Smooth muscle cell (in vitro differentiated cells): Measurements from ENCODE around the gene STING1. TPM values are rescaled to one million over a fixed set of nuclear protein-coding genes. Genes with fewer than 3 reads are reported as not detected.

Source experiments
- DNase-seq: peaks from one replicate; lab custom pipeline; 2025; ENCODE audit not compliant: unreplicated experiment; lab: John Stamatoyannopoulos, UW
- H2AFZ ChIP-seq: fragments of 200-600 bp; sonication (generic); 2 replicates; pipeline ENCODE4 v1.6.0; 2016; ENCODE audit warnings: antibody characterized with exemption, low read depth, mild to moderate bottlenecking
- H3F3A ChIP-seq: fragments of 200-600 bp; sonication (generic); 2 replicates; pipeline ENCODE4 v1.6.0; 2017; ENCODE audit warnings: antibody characterized with exemption, low read depth
- H3K27ac ChIP-seq: fragments of 200-600 bp; sonication (generic); 2 replicates; pipeline ENCODE4 v1.5.1; 2016; ENCODE audit warnings: low read depth, mild to moderate bottlenecking
- H3K27me3 ChIP-seq: fragments of 200-600 bp; sonication (generic); 2 replicates; pipeline ENCODE4 v1.6.1; 2016; ENCODE audit warnings: low read depth, mild to moderate bottlenecking
- H3K36me3 ChIP-seq: fragments of 200-600 bp; sonication (generic); 2 replicates; pipeline ENCODE4 v1.5.1; 2016; ENCODE audit warnings: low read depth
- H3K4me1 ChIP-seq: fragments of 200-600 bp; sonication (generic); 2 replicates; pipeline ENCODE4 v1.5.1; 2016; ENCODE audit warnings: low read depth
- H3K4me2 ChIP-seq: fragments of 200-600 bp; sonication (generic); 2 replicates; pipeline ENCODE4 v1.6.0; 2016; ENCODE audit warnings: mild to moderate bottlenecking
- H3K4me3 ChIP-seq: fragments of 200-600 bp; sonication (generic); 2 replicates; pipeline ENCODE4 v1.5.1; 2016; ENCODE audit warnings: mild to moderate bottlenecking
- H3K79me2 ChIP-seq: fragments of 200-600 bp; sonication (generic); 2 replicates; pipeline ENCODE4 v1.6.0; 2016; ENCODE audit warnings: low read depth, mild to moderate bottlenecking
- H3K9ac ChIP-seq: fragments of 200-600 bp; sonication (generic); 2 replicates; pipeline ENCODE4 v1.6.0; 2016; ENCODE audit warnings: low read depth
- H3K9me3 ChIP-seq: fragments of 200-600 bp; sonication (generic); replicated peaks from 2 replicates; pipeline ENCODE4 v1.5.1; 2016; ENCODE audit warnings: low read depth
- H4K20me1 ChIP-seq: fragments of 200-600 bp; sonication (generic); 2 replicates; pipeline ENCODE4 v1.6.0; 2016; ENCODE audit warnings: low read depth
- WGBS: methylation state at CpG from one replicate; pipeline ENCODE4 v1.1.7; 2016; ENCODE audit warnings: low lambda C conversion rate; 5-methylcytosine and 5-hydroxymethylcytosine counted together
- polyA plus RNA-seq: library from polyadenylated mRNA; unstranded; fragments of >200 nt; fragmentation: Nextera tagmentation; extraction: Ambion mirVana; gene quantifications from 2 replicates; pipeline ENCODE4 v1.2.1, GENCODE V29; 2016
- total RNA-seq: library from RNA; depleted of rRNA; stranded (reverse); fragments of >200 nt; gene quantifications from 2 replicates; pipeline ENCODE4 v1.2.3, GENCODE V29; 2014
- TF ChIP-seq, protein P1 (sequence below): fragments of 200-600 bp; sonication (generic); IDR thresholded peaks from 2 replicates; pipeline ENCODE4 v1.5.1; 2017; ENCODE audit warnings: borderline replicate concordance, mild to moderate bottlenecking, antibody characterized with exemption; ENCODE audit not compliant: insufficient read depth, poor library complexity, severe bottlenecking

Gene STING1
- total and polyA plus RNA-seq, 2 experiments from 2014 or later = 5.8 to 9.6 TPM

DNA sequence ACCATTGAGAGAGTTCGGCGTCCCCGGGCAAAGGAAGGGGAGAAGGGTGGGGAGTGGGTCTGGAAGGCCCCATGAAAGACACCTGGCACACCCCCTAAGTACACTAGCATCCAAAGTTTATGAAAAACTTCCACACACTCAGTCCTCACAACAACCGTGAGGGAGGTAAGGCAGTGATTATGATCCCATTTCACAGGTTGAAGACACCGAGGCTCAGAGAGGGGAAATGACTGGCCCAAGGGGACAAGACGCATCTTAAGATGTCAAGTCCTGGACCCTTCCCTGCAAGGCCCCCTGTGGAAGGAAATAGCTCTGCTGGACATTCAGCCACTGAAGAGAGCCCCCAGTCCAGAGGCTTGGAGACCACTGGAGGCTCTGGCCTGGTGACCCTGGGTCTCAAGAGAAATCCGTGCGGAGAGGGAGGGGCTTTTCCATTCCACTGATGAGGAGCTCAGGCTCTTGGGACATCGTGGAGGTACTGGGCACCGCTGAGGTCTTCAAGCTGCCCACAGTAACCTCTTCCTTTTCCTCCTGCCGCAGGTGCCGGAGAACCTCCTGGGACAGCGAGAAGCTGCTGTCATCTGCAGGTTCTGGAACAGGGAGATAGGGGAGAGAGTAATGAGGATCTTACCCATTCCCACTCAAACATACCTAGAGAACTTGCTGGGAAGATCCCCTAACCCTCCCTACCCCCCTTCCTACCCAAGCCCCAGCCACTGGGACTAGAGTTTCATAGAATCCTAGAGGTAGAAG lies 6.5 kb downstream of the STING1 start:
- H2AFZ ChIP-seq = no peak overlapping the region
- H3K27ac ChIP-seq = no peak overlapping the region
- no peaks in the 10 kb centered on the region for H4K20me1 ChIP-seq
- WGBS = 92% methylated on average over 10 of the region's 13 CpGs
- TF ChIP-seq, protein P1, sequence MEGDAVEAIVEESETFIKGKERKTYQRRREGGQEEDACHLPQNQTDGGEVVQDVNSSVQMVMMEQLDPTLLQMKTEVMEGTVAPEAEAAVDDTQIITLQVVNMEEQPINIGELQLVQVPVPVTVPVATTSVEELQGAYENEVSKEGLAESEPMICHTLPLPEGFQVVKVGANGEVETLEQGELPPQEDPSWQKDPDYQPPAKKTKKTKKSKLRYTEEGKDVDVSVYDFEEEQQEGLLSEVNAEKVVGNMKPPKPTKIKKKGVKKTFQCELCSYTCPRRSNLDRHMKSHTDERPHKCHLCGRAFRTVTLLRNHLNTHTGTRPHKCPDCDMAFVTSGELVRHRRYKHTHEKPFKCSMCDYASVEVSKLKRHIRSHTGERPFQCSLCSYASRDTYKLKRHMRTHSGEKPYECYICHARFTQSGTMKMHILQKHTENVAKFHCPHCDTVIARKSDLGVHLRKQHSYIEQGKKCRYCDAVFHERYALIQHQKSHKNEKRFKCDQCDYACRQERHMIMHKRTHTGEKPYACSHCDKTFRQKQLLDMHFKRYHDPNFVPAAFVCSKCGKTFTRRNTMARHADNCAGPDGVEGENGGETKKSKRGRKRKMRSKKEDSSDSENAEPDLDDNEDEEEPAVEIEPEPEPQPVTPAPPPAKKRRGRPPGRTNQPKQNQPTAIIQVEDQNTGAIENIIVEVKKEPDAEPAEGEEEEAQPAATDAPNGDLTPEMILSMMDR = no peak
- H3K36me3 ChIP-seq = no peaks in the 10 kb centered on the region
- H3K27me3 ChIP-seq = no peaks in the 10 kb centered on the region
- no peak overlapping the region for H3K4me2 ChIP-seq
- H3K4me3 ChIP-seq = no peak overlapping the region
- H3K4me1 ChIP-seq = peaks cover 21% of the 10 kb centered on the region
- H3K79me2 ChIP-seq = no peaks in the 10 kb centered on the region
- no peak overlapping the region for H3K9ac ChIP-seq
- H3F3A ChIP-seq = no peaks in the 10 kb centered on the region
- no peak for DNase-seq
- H3K9me3 ChIP-seq = no peaks in the 10 kb centered on the region

DNA sequence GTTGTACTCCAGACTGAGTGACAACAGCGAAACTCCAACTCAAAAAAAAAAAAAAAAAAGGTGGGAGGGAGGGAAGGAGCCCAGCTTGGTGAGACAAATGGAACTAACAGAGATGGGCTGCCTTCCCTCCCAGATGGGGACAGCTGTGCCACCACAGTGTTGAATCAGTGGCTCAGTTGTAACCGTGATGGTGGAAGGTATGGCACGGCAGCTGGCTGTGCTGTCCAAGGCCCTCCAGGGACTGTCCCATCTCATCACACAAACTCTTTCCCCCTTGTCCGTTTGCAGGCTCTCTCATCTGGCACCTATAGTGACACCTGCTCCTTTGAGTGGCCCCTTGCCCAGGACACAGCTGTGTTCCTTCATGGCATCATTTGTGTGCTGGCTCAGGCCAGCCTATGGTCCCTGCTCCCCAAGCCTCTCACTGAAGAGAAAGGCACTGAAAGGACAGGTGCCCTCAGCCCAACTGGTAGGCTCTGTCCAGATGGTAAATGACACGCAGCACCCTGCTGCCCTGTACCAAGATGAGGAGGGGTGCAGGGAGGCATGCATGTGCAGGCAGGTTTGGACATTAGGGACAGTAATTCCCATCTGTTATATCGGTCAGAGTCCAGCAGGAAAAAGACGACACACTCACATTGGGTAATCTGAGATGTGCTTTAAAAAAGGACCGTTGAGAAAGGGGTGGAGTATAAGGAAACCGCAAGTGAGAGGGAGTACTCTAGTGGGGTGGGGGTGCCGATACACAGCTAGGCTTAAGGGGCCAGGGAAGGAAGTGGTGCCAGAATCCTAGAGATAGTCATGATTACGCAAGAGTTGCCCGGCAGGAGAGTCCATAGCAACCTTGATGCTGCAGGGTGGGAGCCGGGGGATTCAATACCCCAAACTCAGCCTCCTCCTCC lies 7.4 kb downstream of the STING1 start:
- TF ChIP-seq, protein P1 = no peak
- WGBS = 78% methylated on average over 12 of the region's 13 CpGs
- H2AFZ ChIP-seq = no peak overlapping the region

DNA sequence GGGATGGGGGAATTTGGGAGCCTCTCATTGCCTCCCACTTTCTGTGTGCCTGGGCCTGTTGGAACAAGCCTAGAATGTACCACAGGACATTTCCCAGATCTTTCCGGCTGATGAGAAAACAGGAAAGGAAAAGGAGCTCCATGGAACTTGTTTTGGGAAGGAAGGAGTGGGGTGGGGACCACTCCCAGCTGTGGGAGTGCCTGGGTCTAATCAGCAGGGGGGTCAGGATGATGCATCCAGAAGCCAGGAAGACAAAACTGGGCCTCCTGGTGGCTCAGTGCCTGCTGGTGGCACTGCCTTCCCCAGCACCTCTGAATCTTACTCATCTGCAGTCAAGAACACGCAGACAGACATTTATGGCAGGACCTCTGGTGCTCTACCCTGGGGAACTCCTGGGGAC lies 9.0 kb downstream of the STING1 start:
- peak overlapping the region; percentile 58 for H2AFZ ChIP-seq
- WGBS = 38% methylated on average over 2 of the region's 2 CpGs
- peak overlapping the region; percentile 49 for H3K27ac ChIP-seq
- peak overlapping the region; percentile 14 for H3K9ac ChIP-seq
- H3K4me1 ChIP-seq = peaks cover 21% of the 10 kb centered on the region
- no peak for DNase-seq
- TF ChIP-seq, protein P1 = peak; percentile 5
- H3K9me3 ChIP-seq = no peaks in the 10 kb centered on the region
- no peaks in the 10 kb centered on the region for H4K20me1 ChIP-seq
- H3K36me3 ChIP-seq = no peaks in the 10 kb centered on the region
- no peaks in the 10 kb centered on the region for H3K79me2 ChIP-seq
- H3K4me2 ChIP-seq = peak overlapping the region; percentile 19
- peaks cover 2% of the 10 kb centered on the region for H3F3A ChIP-seq
- H3K27me3 ChIP-seq = no peaks in the 10 kb centered on the region
- H3K4me3 ChIP-seq = no peak overlapping the region

More for the DNA sequence above, 7.4 kb downstream of the STING1 start:
- H4K20me1 ChIP-seq = no peaks in the 10 kb centered on the region
- no peaks in the 10 kb centered on the region for H3K9me3 ChIP-seq
- H3K27me3 ChIP-seq = no peaks in the 10 kb centered on the region
- H3K79me2 ChIP-seq = no peaks in the 10 kb centered on the region
- H3K4me3 ChIP-seq = no peak overlapping the region
- no peaks in the 10 kb centered on the region for H3K36me3 ChIP-seq
- H3K9ac ChIP-seq = no peak overlapping the region
- no peaks in the 10 kb centered on the region for H3F3A ChIP-seq
- peaks cover 21% of the 10 kb centered on the region for H3K4me1 ChIP-seq
- no peak overlapping the region for H3K4me2 ChIP-seq
- H3K27ac ChIP-seq = no peak overlapping the region
- DNase-seq = no peak
